Testis (tissue), 2 donors: Measurements from ENCODE around the gene KCNMB1.

Source experiments
- CTCF ChIP-seq, 3 experiments: fragments of 450-650 bp in 2 of 3; fragments of 200-600 bp in 1 of 3; sonication (generic) in 1 of 3; IDR thresholded peaks; one replicate each; pipeline ENCODE4 v1.5.1; 2016 to 2019; ENCODE audit warnings: antibody characterized with exemption in 3 of 3, mild to moderate bottlenecking in 2 of 3, moderate library complexity in 1 of 3
- POLR2A ChIP-seq: fragments of 450-650 bp; IDR thresholded peaks from one replicate; pipeline ENCODE4 v1.6.1; 2017; ENCODE audit warnings: antibody characterized with exemption, mild to moderate bottlenecking, moderate library complexity

- no peak for TF ChIP-seq CTCF (IDR thresholded peaks at IDR 0.05)
- TF ChIP-seq POLR2A = no peak
Observed at GRCh38 chr5:170332058-170332457, 57.1 kb downstream of the KCNMB1 start.
